Peyer's patch (tissue), 4 donors: ENCODE data around the gene PRF1.
A peak's percentile ranks its signal among the peaks of the same experiment; 100 is the strongest.

Experiments used
- POLR2A ChIP-seq, 2 donors: fragments of 450-650 bp; IDR thresholded peaks; one replicate each; pipeline ENCODE4 v1.5.1; 2017; ENCODE audit warnings: antibody characterized with exemption in 2 of 2, mild to moderate bottlenecking in 2 of 2, moderate library complexity in 2 of 2
- TF ChIP-seq, protein P1 (sequence below), 6 experiments: fragments of 450-650 bp in 4 of 6; fragments of 200-600 bp in 2 of 6; sonication (generic) in 1 of 6; IDR thresholded peaks; one replicate each; pipeline ENCODE4 v1.5.1; 2017 to 2019; ENCODE audit warnings: antibody characterized with exemption in 6 of 6, mild to moderate bottlenecking in 3 of 6, moderate library complexity in 1 of 6

- peak in 1 of 2 donors; percentile 6 for TF ChIP-seq POLR2A (IDR thresholded peaks at IDR 0.05)
- TF ChIP-seq, protein P1, sequence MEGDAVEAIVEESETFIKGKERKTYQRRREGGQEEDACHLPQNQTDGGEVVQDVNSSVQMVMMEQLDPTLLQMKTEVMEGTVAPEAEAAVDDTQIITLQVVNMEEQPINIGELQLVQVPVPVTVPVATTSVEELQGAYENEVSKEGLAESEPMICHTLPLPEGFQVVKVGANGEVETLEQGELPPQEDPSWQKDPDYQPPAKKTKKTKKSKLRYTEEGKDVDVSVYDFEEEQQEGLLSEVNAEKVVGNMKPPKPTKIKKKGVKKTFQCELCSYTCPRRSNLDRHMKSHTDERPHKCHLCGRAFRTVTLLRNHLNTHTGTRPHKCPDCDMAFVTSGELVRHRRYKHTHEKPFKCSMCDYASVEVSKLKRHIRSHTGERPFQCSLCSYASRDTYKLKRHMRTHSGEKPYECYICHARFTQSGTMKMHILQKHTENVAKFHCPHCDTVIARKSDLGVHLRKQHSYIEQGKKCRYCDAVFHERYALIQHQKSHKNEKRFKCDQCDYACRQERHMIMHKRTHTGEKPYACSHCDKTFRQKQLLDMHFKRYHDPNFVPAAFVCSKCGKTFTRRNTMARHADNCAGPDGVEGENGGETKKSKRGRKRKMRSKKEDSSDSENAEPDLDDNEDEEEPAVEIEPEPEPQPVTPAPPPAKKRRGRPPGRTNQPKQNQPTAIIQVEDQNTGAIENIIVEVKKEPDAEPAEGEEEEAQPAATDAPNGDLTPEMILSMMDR (IDR thresholded peaks at IDR 0.05): peak in 5 of 6 experiments; percentile 29 to 60 (median 37)
These were observed 43.4 kb downstream of the PRF1 start for GRCh38 chr10:70558871-70559810.
